ENCODE measurements around the gene DSN1. TPM values are rescaled to one million over a fixed set of nuclear protein-coding genes. Genes with fewer than 3 reads are reported as not detected.

The DSN1 gene, protein sequence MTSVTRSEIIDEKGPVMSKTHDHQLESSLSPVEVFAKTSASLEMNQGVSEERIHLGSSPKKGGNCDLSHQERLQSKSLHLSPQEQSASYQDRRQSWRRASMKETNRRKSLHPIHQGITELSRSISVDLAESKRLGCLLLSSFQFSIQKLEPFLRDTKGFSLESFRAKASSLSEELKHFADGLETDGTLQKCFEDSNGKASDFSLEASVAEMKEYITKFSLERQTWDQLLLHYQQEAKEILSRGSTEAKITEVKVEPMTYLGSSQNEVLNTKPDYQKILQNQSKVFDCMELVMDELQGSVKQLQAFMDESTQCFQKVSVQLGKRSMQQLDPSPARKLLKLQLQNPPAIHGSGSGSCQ
- 10.5 TPM for polyA plus RNA-seq (2013)

DNA sequence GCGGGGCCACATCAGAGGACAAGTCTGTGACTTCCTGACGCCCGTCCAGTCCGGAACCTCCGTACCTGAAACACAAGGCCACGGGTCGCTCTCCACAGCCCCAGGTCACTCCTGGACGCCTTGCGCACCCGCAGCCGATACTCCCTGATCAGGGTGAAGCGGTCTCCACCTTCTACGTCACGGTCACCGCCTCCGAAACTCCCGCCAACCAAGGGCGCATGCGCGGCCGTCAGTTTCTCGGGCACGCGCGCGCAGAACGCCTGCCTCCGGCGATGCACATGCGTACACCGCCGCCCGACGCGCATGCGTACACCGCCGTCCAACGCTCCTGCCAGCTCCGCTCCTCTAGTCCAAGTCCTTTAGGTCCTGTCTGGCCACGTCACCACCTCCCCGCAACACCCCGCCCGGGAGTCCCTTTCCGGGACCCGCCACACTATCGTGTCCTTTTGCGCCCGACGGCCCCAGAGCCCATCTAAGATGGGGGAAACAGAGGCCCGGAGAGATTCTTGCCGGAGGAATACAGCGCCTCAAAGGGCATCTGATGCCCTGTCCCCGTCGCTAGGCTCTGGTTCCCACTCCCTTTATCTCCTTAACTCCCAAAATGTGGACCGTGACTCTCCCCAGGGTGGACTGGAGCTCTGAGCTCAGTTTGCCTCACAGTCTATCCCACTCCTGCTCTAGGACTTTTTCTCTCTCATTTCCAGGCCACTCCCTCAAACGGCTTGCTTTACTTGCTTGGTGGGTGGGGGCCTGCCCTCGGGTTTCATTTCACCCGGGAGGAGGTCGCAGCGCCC is at the start of gene DSN1:
Gene DSN1, minus strand, starts transcription at position 167 of the 794 bp plus-strand sequence. CDS start 2,305 bp downstream, outside the sequence.
- CTCF ChIA-PET = interaction anchor here (0.6 to 2.3 kb wide), 14 partner anchors 13 to 224 kb away, joined by 3 to 14 read pairs (median 4); no protein-coding TSS in a partner anchor

DNA sequence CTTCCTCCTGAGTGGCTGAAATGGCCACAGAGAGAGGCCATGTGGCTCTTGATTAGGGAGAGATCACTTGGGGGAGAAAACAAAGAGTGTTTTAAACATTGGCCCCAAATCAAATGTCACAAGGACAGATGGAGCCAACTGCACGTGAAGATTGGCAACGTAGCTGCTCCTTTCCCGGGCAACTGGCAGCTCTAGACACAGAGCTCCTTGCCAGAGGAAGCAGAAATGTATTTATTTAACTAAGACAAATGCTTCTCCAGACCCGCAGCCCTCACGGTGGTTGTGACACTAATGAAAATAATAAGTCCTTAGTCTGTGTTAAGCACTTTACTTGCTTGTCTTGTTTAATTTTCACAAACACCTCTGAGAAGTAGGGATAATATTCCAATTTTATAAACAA is 49.6 kb upstream of the DSN1 start:
- 100% methylated on average over 3 of the region's 5 CpGs for WGBS (ENCODE audit: insufficient coverage)
- no peak overlapping the region for H3K4me3 ChIP-seq (ENCODE audit: control insufficient read depth in 1 of 7, extremely low read depth in 1 of 7, insufficient read depth in 4 of 7, low read depth in 2 of 7, low read length in 6 of 7)
- no peak overlapping the region for H3K27ac ChIP-seq (ENCODE audit: insufficient read depth in 1 of 2, low read depth in 1 of 2, low read length in 2 of 2, poor library complexity in 1 of 2, severe bottlenecking in 2 of 2)
- ChIA-PET CTCF (interaction anchor here (1.0 kb wide), 1 partner anchor 13 kb away, joined by 3 read pairs; no protein-coding TSS in a partner anchor), POLR2A (no interaction called here)
- peaks cover 0 to 39% (median 11%) of the 10 kb centered on the region in 4 experiments for H3K36me3 ChIP-seq (ENCODE audit: control insufficient read depth in 4 of 4, insufficient read depth in 4 of 4, low read length in 3 of 4)
- no peaks in the 10 kb centered on the region for H3K27me3 ChIP-seq (replicated peaks in 2 of 5; ENCODE audit: control insufficient read depth in 4 of 5, insufficient read depth in 5 of 5, low read length in 4 of 5)
- H3K9me3 ChIP-seq (ENCODE audit: control extremely low read depth in 1 of 5, control insufficient read depth in 4 of 5, insufficient read depth in 2 of 5, low read depth in 1 of 5, low read length in 4 of 5) = no peaks in the 10 kb centered on the region
- no peak for DNase-seq
- no peaks in the 10 kb centered on the region for H3K4me1 ChIP-seq (ENCODE audit: control extremely low read depth in 1 of 4, control insufficient read depth in 4 of 4, insufficient read depth in 4 of 4, low read length in 3 of 4)

More for the DNA sequence above, at the start of gene DSN1:
- no peaks in the 10 kb centered on the region for H3K9me3 ChIP-seq (ENCODE audit: control extremely low read depth in 1 of 5, control insufficient read depth in 4 of 5, insufficient read depth in 2 of 5, low read depth in 1 of 5, low read length in 4 of 5)
- peaks cover 6 to 14% (median 10%) of the 10 kb centered on the region in 4 experiments for H3K4me1 ChIP-seq (ENCODE audit: control extremely low read depth in 1 of 4, control insufficient read depth in 4 of 4, insufficient read depth in 4 of 4, low read length in 3 of 4)
- peaks cover 2 to 19% (median 6%) of the 10 kb centered on the region in 4 experiments for H3K36me3 ChIP-seq (ENCODE audit: control insufficient read depth in 4 of 4, insufficient read depth in 4 of 4, low read length in 3 of 4)
- peak within 1 kb of the TSS; percentile 77 to 98 (median 90) for H3K4me3 ChIP-seq (ENCODE audit: control insufficient read depth in 1 of 7, extremely low read depth in 1 of 7, insufficient read depth in 4 of 7, low read depth in 2 of 7, low read length in 6 of 7)
- DNase-seq = peak; percentile 93 to 96 (median 95)
- peak within 1 kb of the TSS; percentile 83 to 94 for H3K27ac ChIP-seq (ENCODE audit: insufficient read depth in 1 of 2, low read depth in 1 of 2, low read length in 2 of 2, poor library complexity in 1 of 2, severe bottlenecking in 2 of 2)
- POLR2A ChIA-PET = interaction anchor here (1.2 kb wide), 1 partner anchor 18 kb away, joined by 3 read pairs; no protein-coding TSS in a partner anchor
- no peaks in the 10 kb centered on the region for H3K27me3 ChIP-seq (replicated peaks in 2 of 5; ENCODE audit: control insufficient read depth in 4 of 5, insufficient read depth in 5 of 5, low read length in 4 of 5)
- WGBS (ENCODE audit: insufficient coverage) = 0% methylated on average over 55 of the region's 61 CpGs

DNA sequence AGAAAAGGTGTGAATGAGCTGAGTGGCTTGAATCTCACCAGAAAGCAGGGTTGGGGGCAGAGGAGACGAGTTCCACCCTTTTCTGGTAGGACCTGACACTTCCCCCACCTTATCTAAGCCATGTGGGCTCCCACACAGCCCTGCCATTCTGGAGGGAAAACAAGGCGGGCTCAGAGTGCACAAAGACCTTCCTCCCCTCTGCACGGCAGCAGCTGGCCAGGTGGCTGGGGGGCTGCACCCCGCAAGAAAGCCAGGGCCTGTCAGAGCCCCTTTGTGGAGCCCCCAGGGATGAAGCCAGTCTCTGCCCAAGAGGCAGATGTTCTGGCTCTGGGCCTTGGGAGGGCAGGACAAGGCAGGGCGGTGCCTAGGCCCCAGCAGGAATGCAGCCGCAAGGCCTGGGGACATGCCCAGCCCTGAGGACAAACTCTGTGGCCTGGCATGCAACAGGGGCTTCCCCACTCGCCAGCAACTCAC is 48.4 kb upstream of the DSN1 start:
- WGBS (ENCODE audit: insufficient coverage) = 100% methylated on average over 4 of the region's 7 CpGs
- H3K27me3 ChIP-seq (replicated peaks in 2 of 5; ENCODE audit: control insufficient read depth in 4 of 5, insufficient read depth in 5 of 5, low read length in 4 of 5) = no peaks in the 10 kb centered on the region
- peaks cover 3 to 39% (median 13%) of the 10 kb centered on the region in 4 experiments for H3K36me3 ChIP-seq (ENCODE audit: control insufficient read depth in 4 of 4, insufficient read depth in 4 of 4, low read length in 3 of 4)
- CTCF ChIA-PET = no interaction called here
- POLR2A ChIA-PET = no interaction called here
- H3K4me1 ChIP-seq (ENCODE audit: control extremely low read depth in 1 of 4, control insufficient read depth in 4 of 4, insufficient read depth in 4 of 4, low read length in 3 of 4) = no peaks in the 10 kb centered on the region
- H3K9me3 ChIP-seq (ENCODE audit: control extremely low read depth in 1 of 5, control insufficient read depth in 4 of 5, insufficient read depth in 2 of 5, low read depth in 1 of 5, low read length in 4 of 5) = no peaks in the 10 kb centered on the region
- DNase-seq = no peak
- H3K27ac ChIP-seq (ENCODE audit: insufficient read depth in 1 of 2, low read depth in 1 of 2, low read length in 2 of 2, poor library complexity in 1 of 2, severe bottlenecking in 2 of 2) = no peak overlapping the region
- no peak overlapping the region for H3K4me3 ChIP-seq (ENCODE audit: control insufficient read depth in 1 of 7, extremely low read depth in 1 of 7, insufficient read depth in 4 of 7, low read depth in 2 of 7, low read length in 6 of 7)

DNA sequence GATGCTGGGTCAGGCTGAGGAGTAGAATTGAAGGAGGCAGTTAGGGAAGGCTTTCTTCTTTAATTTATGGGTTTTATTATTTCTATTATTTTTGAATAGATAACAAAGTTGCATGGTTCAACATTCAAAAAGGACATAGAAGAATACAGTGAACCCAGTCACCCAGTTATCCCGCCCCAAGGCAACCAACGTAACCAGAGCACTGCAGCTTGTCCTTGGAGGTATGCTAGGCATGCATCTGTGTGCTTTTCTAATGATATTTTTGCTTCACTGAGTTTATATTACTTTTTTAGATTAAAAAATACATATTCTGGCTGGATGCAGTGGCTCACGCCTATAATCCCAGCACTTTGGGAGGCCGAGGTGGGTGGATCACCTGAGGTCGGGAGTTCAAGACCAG is 47.4 kb upstream of the DSN1 start:
- DNase-seq = no peak
- Histone ChIP-seq H3K9me3 (ENCODE audit: control extremely low read depth in 1 of 5, control insufficient read depth in 4 of 5, insufficient read depth in 2 of 5, low read depth in 1 of 5, low read length in 4 of 5) (no peaks in the 10 kb centered on the region), H3K36me3 (ENCODE audit: control insufficient read depth in 4 of 4, insufficient read depth in 4 of 4, low read length in 3 of 4) (peaks cover 3 to 45% (median 19%) of the 10 kb centered on the region in 4 experiments), H3K4me3 (ENCODE audit: control insufficient read depth in 1 of 7, extremely low read depth in 1 of 7, insufficient read depth in 4 of 7, low read depth in 2 of 7, low read length in 6 of 7) (no peak overlapping the region), H3K27me3 (replicated peaks in 2 of 5; ENCODE audit: control insufficient read depth in 4 of 5, insufficient read depth in 5 of 5, low read length in 4 of 5) (no peaks in the 10 kb centered on the region), H3K4me1 (ENCODE audit: control extremely low read depth in 1 of 4, control insufficient read depth in 4 of 4, insufficient read depth in 4 of 4, low read length in 3 of 4) (no peaks in the 10 kb centered on the region), H3K27ac (ENCODE audit: insufficient read depth in 1 of 2, low read depth in 1 of 2, low read length in 2 of 2, poor library complexity in 1 of 2, severe bottlenecking in 2 of 2) (no peak overlapping the region)
- ChIA-PET CTCF (interaction anchor here (0.6 kb wide), 1 partner anchor 161 kb away, joined by 3 read pairs; no protein-coding TSS in a partner anchor), POLR2A (no interaction called here)
- 100% methylated on average over 3 of the region's 5 CpGs for whole genome bisulfite sequencing (ENCODE audit: insufficient coverage)

DNA sequence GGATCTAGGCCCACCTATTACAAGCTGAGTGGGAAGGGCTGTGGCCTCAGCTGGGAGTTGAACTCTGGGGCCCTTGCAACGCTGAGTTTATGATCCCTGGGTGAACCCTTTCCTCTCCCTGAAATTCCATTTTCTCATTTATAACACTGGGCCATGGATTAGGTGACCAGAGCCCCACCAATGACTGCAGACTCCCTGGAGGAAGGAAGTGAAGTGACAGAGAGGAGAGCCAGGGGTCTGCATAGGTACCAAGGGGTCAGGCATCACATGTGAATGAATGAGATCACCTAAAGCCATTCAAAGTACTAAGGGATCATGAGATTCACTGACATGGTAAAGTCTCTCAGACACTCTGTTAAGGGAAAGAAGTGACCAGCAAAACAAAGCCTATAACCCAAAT is 46.5 kb upstream of the DSN1 start:
- no peaks in the 10 kb centered on the region for H3K4me1 ChIP-seq (ENCODE audit: control extremely low read depth in 1 of 4, control insufficient read depth in 4 of 4, insufficient read depth in 4 of 4, low read length in 3 of 4)
- no peak for DNase-seq
- ChIA-PET POLR2A (interaction anchor here (0.9 kb wide), 1 partner anchor 10 kb away, joined by 3 read pairs; no protein-coding TSS in a partner anchor), CTCF (interaction anchor here (1.1 to 2.2 kb wide), 4 partner anchors 12 to 67 kb away, joined by 3 to 11 read pairs (median 6); no protein-coding TSS in a partner anchor)
- H3K4me3 ChIP-seq (ENCODE audit: control insufficient read depth in 1 of 7, extremely low read depth in 1 of 7, insufficient read depth in 4 of 7, low read depth in 2 of 7, low read length in 6 of 7) = no peak overlapping the region
- no peak overlapping the region for H3K27ac ChIP-seq (ENCODE audit: insufficient read depth in 1 of 2, low read depth in 1 of 2, low read length in 2 of 2, poor library complexity in 1 of 2, severe bottlenecking in 2 of 2)
- H3K36me3 ChIP-seq (ENCODE audit: control insufficient read depth in 4 of 4, insufficient read depth in 4 of 4, low read length in 3 of 4) = peaks cover 6 to 47% (median 23%) of the 10 kb centered on the region in 4 experiments
- no peaks in the 10 kb centered on the region for H3K27me3 ChIP-seq (replicated peaks in 2 of 5; ENCODE audit: control insufficient read depth in 4 of 5, insufficient read depth in 5 of 5, low read length in 4 of 5)
- 100% methylated on average over 1 of the region's 1 CpG for WGBS (ENCODE audit: insufficient coverage)
- no peaks in the 10 kb centered on the region for H3K9me3 ChIP-seq (ENCODE audit: control extremely low read depth in 1 of 5, control insufficient read depth in 4 of 5, insufficient read depth in 2 of 5, low read depth in 1 of 5, low read length in 4 of 5)

DNA sequence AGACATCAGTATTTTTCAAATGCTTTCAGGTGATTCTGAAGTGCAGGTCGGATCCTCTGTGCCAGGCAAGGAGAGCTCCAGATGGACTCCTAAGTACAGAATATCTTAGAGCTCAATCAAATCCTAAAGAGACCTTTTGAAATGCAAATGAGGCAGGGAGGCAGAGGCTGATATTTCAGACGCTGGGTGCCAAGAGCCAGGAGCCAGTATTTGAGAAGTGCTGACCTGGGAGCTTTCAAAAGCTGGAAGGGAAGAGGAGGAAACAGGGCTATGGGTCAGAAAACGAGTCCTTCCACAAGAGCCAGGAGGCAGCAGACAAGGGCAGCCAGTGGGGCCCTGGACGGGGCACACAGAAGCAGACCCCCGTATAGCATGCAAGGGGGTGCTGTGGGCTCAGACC is 46.1 kb upstream of the DSN1 start:
- POLR2A ChIA-PET = interaction anchor here (0.9 kb wide), 1 partner anchor 11 kb away, joined by 3 read pairs; no protein-coding TSS in a partner anchor
- H3K27ac ChIP-seq (ENCODE audit: insufficient read depth in 1 of 2, low read depth in 1 of 2, low read length in 2 of 2, poor library complexity in 1 of 2, severe bottlenecking in 2 of 2) = no peak overlapping the region
- H3K9me3 ChIP-seq (ENCODE audit: control extremely low read depth in 1 of 5, control insufficient read depth in 4 of 5, insufficient read depth in 2 of 5, low read depth in 1 of 5, low read length in 4 of 5) = no peaks in the 10 kb centered on the region
- no peaks in the 10 kb centered on the region for H3K4me1 ChIP-seq (ENCODE audit: control extremely low read depth in 1 of 4, control insufficient read depth in 4 of 4, insufficient read depth in 4 of 4, low read length in 3 of 4)
- no peak overlapping the region for H3K4me3 ChIP-seq (ENCODE audit: control insufficient read depth in 1 of 7, extremely low read depth in 1 of 7, insufficient read depth in 4 of 7, low read depth in 2 of 7, low read length in 6 of 7)
- H3K27me3 ChIP-seq (replicated peaks in 2 of 5; ENCODE audit: control insufficient read depth in 4 of 5, insufficient read depth in 5 of 5, low read length in 4 of 5) = no peaks in the 10 kb centered on the region
- 88% methylated on average over 5 of the region's 5 CpGs for WGBS (ENCODE audit: insufficient coverage)
- CTCF ChIA-PET = interaction anchor here (1.1 to 2.2 kb wide), 4 partner anchors 11 to 67 kb away, joined by 3 to 11 read pairs (median 6); no protein-coding TSS in a partner anchor
- no peak for DNase-seq
- peaks cover 7 to 49% (median 24%) of the 10 kb centered on the region in 4 experiments for H3K36me3 ChIP-seq (ENCODE audit: control insufficient read depth in 4 of 4, insufficient read depth in 4 of 4, low read length in 3 of 4)
